Breast epithelium (tissue), 3 donors: ENCODE results near the gene KRT8.

Experiments
- CTCF ChIP-seq, 3 donors: fragments of 450-650 bp; IDR thresholded peaks; one replicate each; pipeline ENCODE4 v1.5.1; 2016 to 2017; ENCODE audit warnings: antibody characterized with exemption in 3 of 3, mild to moderate bottlenecking in 3 of 3, moderate library complexity in 3 of 3
- POLR2A ChIP-seq: fragments of 450-650 bp; IDR thresholded peaks from one replicate; pipeline ENCODE4 v1.6.1; 2016; ENCODE audit warnings: antibody characterized with exemption, mild to moderate bottlenecking, moderate library complexity
- POLR2AphosphoS5 ChIP-seq, 3 donors: sonication (generic); formaldehyde crosslinking; IDR thresholded peaks; one replicate each; pipeline ENCODE4 v1.6.1; 2017; ENCODE audit warnings: antibody characterized with exemption in 3 of 3

GRCh38 chr12:52915637-52916036, 10.8 kb upstream of the KRT8 start:
- TF ChIP-seq CTCF (IDR thresholded peaks at IDR 0.05) (no peak), POLR2AphosphoS5 (IDR thresholded peaks at IDR 0.05) (no peak), POLR2A (no peak)
